ENCODE data around the gene CEP89.
A peak's percentile ranks its signal among the peaks of the same experiment; 100 is the strongest.
"Not testable (repeated sequence)": the region's sequence is repeated elsewhere in the genome, so short reads cannot be mapped to it uniquely, and the experiment has no call there.

The CEP89 gene

DNA sequence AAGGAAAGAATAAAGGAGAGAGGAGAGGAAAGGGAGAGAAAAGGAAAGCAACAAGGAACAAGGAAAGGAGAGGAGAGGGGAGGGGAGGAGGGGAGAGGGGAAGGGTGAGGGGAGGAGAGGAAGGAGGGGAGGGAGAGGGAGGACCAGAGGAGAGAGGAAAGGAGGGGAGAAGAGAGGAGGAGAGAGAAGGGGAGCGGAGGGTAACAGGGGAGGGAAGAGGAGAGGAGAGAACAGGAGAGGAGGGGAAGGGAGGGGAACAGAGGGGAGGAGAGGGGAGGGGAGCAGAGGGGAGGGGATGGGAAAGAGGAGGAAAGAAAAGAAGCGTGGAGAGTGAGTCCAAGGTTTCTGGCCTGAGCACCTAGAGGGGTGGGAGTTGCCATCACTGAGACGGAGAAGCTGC is 27.0 kb upstream of the CEP89 start:
- TF ChIP-seq CTCF (conservative IDR thresholded peaks at IDR 0.05): no peak
- no peak overlapping the region for H3K27ac ChIP-seq

GRCh38 chr19:32997716-32998355 is 26.1 kb upstream of the CEP89 start:
- peak overlapping the region; percentile 24 for H3K27ac ChIP-seq
- TF ChIP-seq CTCF (conservative IDR thresholded peaks at IDR 0.05): no peak

DNA sequence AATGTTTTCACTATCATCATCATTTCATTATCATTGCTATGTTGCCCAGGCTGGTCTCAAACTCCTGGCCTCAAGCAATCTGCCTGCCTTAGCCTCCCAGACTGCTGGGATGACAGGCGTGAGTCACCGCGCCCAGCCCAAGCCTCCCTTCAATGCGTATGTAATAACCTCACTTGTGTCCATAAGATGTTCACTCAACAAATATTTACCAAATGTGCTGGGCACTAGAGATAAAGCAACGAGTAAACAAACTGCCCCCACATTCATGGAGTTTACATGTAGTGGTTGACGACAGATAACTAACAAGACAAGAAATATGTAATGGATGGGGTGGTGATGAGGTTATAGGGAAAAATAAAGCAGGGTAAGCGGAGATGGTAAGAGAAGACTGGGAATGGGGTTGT is 25.3 kb upstream of the CEP89 start:
- not testable (repeated sequence) for H3K27ac ChIP-seq

DNA sequence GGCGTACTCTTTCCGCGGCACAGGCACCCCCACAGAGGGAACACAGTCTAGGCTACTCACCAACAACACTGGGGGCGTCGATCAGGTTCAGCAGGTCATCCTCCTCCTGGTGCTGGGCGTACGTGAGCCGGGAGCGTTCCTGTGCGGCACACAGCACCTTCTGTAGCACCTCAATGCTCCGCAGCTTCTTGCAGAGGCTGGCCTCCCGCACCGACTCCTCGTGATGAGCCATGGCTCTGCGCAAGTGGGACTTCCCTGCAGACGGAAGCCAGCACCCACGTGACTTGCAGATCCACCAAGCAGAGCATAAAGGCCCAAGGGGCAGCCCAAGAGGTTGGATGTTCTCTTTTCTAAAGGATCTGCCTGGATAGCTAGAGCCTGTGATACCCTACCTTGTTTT is 24.2 kb upstream of the CEP89 start:
- H3K27ac ChIP-seq: not testable (repeated sequence)

DNA sequence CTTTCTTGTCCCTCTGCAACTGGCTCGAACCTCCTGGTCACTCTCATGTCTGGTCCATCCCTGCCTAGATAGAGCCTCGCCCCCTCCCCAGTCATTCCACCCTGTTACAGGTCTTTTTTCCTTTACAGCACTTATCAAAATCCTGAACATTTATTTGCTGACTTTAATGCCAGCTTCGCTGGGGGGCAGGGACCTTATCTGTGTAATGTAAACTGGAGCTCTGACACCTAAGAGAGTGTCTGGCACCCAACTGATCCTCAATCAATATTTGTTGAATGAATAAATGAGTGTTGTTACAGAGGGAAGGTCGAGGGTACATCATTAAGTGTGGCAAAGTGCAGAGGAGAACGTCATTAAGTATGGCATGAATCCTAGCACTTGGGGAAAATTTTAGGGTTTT is 17.0 kb upstream of the CEP89 start:
- no peak for TF ChIP-seq CTCF (conservative IDR thresholded peaks at IDR 0.05)
- H3K27ac ChIP-seq: no peak overlapping the region

GRCh38 chr19:32988254-32988653 is 16.5 kb upstream of the CEP89 start:
- H3K27ac ChIP-seq: not testable (repeated sequence)

GRCh38 chr19:32982488-32982887 is 10.7 kb upstream of the CEP89 start:
- H3K27ac ChIP-seq: not testable (repeated sequence)

GRCh38 chr19:32979807-32980206 is 8.0 kb upstream of the CEP89 start:
- not testable (repeated sequence) for H3K27ac ChIP-seq

- H3K27ac ChIP-seq: peak overlapping the region; percentile 95
Observed at GRCh38 chr19:32977813-32978212, 6.1 kb upstream of the CEP89 start.

- peak overlapping the region; percentile 95 for H3K27ac ChIP-seq
- no peak for TF ChIP-seq CTCF (conservative IDR thresholded peaks at IDR 0.05)
Observed at GRCh38 chr19:32977280-32977679, 5.5 kb upstream of the CEP89 start.

DNA sequence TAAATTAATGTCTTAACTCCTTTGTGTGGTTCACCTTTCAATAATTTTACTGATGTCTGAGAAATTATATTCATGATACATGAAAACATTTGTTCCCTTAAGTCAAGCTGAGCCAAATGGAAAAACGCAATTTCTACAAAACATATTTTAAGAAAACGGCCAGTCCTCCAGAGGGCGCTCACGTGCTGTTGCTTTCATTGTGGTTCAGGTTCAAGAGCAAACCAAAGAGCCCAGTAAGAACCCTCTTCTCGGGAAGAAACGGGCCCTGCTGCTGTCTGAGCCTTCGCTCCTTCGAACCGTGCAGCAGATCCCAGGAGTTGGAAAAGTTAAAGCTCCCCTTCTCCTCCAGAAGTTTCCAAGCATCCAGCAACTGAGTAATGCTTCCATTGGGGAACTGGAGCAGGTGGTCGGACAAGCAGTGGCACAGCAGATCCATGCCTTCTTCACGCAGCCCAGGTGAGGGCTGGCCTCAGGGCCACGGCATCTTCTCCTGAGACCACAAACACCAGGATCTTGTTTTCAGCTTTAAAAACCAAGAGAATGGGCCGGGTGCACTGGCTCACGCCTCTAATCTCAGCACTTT is 4.6 kb upstream of the CEP89 start:
- peak; percentile 94 for TF ChIP-seq CTCF (conservative IDR thresholded peaks at IDR 0.05)
- peak overlapping the region; percentile 95 for H3K27ac ChIP-seq

All from VCaP (cell line).